Lower lobe of right lung (tissue), 2 donors: Measurements from ENCODE around the gene GGCT. TPM values are rescaled to one million over a fixed set of nuclear protein-coding genes. Genes with fewer than 3 reads are reported as not detected.

Source experiments
- ATAC-seq, 2 donors: fragments of 200-7000 bp; cut with Tn5 transposase; one replicate each; pipeline ENCODE4 v1.9.1; 2020 to 2022; ENCODE audit warnings: mild to moderate bottlenecking in 2 of 2, moderate library complexity in 2 of 2
- DNase-seq: peaks from one replicate; pipeline ENCODE4 v3.0.0-alpha.2; 2020
- H3K27ac ChIP-seq: fragments of 200-600 bp; one replicate; pipeline ENCODE4 v1.8.0; 2022
- H3K27me3 ChIP-seq: fragments of 200-600 bp; one replicate; pipeline ENCODE4 v1.8.0; 2022; ENCODE audit warnings: low read depth
- H3K36me3 ChIP-seq: fragments of 200-600 bp; one replicate; pipeline ENCODE4 v1.8.0; 2022; ENCODE audit warnings: mild to moderate bottlenecking
- H3K4me1 ChIP-seq: fragments of 200-600 bp; one replicate; pipeline ENCODE4 v1.8.0; 2022
- H3K4me3 ChIP-seq: fragments of 200-600 bp; one replicate; pipeline ENCODE4 v1.8.0; 2022; ENCODE audit warnings: mild to moderate bottlenecking
- H3K9me3 ChIP-seq: fragments of 200-600 bp; one replicate; pipeline ENCODE4 v1.8.0; 2022
- CTCF ChIP-seq: fragments of 200-600 bp; IDR thresholded peaks from one replicate; pipeline ENCODE4 v1.8.0; 2022; ENCODE audit warnings: antibody characterized with exemption, mild to moderate bottlenecking
- intact Hi-C: fragments of 100-400 bp; cut with DNase I; formaldehyde crosslinking; loops from one replicate; pipeline ENCODE4 v1.11.0; 2022
- total RNA-seq: library from RNA; stranded (reverse); fragmentation: NEBNext Ultra II Directional; extraction: Animal tissue kit (Norgen Biotek cat#: 25700); gene quantifications from one replicate; pipeline ENCODE4 v1.2.1, GENCODE V29; 2021
- donor health status: DM: no; HTN: yes; CAD: no; lungs with severe emphysema.

The GGCT gene
- total RNA-seq, 1 donor from 2014 or later: 28.8 TPM

- ATAC-seq (no peak), DNase-seq (no peak)
- TF ChIP-seq CTCF: no peak
- Histone ChIP-seq H3K4me3 (no peak overlapping the region), H3K4me1 (peaks cover 82% of the 10 kb centered on the region), H3K27ac (peak overlapping the region; percentile 12), H3K36me3 (no peaks in the 10 kb centered on the region), H3K9me3 (no peaks in the 10 kb centered on the region), H3K27me3 (no peaks in the 10 kb centered on the region)
- intact Hi-C loops: no loop called here
Measured at GRCh38 chr7:30475580-30475979, 29.0 kb downstream of the GGCT start.

- Histone ChIP-seq H3K27me3 (no peaks in the 10 kb centered on the region), H3K9me3 (no peaks in the 10 kb centered on the region), H3K4me1 (peaks cover 89% of the 10 kb centered on the region), H3K36me3 (no peaks in the 10 kb centered on the region), H3K4me3 (no peak overlapping the region), H3K27ac (peak overlapping the region; percentile 12)
- TF ChIP-seq CTCF: no peak
- DNase-seq (no peak), ATAC-seq (no peak)
- intact Hi-C loops: no loop called here
Measured at GRCh38 chr7:30474893-30475292, 29.7 kb downstream of the GGCT start.

GRCh38 chr7:30474485-30474884, 30.1 kb downstream of the GGCT start:
- Histone ChIP-seq H3K4me1 (peaks cover 89% of the 10 kb centered on the region), H3K36me3 (no peaks in the 10 kb centered on the region)
- no peak for ATAC-seq

GRCh38 chr7:30473903-30474302, 30.7 kb downstream of the GGCT start:
- intact Hi-C loops: no loop called here
- TF ChIP-seq CTCF: no peak
- peak overlapping the region; percentile 84 for H3K27ac ChIP-seq
- no peaks in the 10 kb centered on the region for H3K27me3 ChIP-seq
- DNase-seq: no peak
- H3K9me3 ChIP-seq: no peaks in the 10 kb centered on the region
- peaks cover 90% of the 10 kb centered on the region for H3K4me1 ChIP-seq
- ATAC-seq: no peak
- H3K4me3 ChIP-seq: no peak overlapping the region
- no peaks in the 10 kb centered on the region for H3K36me3 ChIP-seq

More at GRCh38 chr7:30474485-30474884, 30.1 kb downstream of the GGCT start:
- Histone ChIP-seq H3K4me3 (no peak overlapping the region), H3K27me3 (no peaks in the 10 kb centered on the region), H3K27ac (no peak overlapping the region), H3K9me3 (no peaks in the 10 kb centered on the region)
- intact Hi-C loops: no loop called here
- no peak for DNase-seq
- no peak for TF ChIP-seq CTCF

GRCh38 chr7:30472784-30473775, 31.5 kb downstream of the GGCT start:
- H3K4me1 ChIP-seq: peaks cover 98% of the 10 kb centered on the region
- H3K27me3 ChIP-seq: no peaks in the 10 kb centered on the region
- H3K36me3 ChIP-seq: no peaks in the 10 kb centered on the region
- ATAC-seq (no peak), DNase-seq (no peak)
- TF ChIP-seq CTCF: no peak
- H3K27ac ChIP-seq: peak overlapping the region; percentile 84
- intact Hi-C loops: no loop called here
- H3K4me3 ChIP-seq: no peak overlapping the region
- no peaks in the 10 kb centered on the region for H3K9me3 ChIP-seq
